HCT116 (cell line): ENCODE measurements around the gene FREM1.

Experiments used
- ATF3 ChIP-seq: IDR thresholded peaks from 2 replicates; pipeline ENCODE4 v1.6.1; 2012
- CTCF ChIP-seq, 3 experiments: fragments of 200-600 bp in 1 of 3; sonication (generic) in 1 of 3; IDR thresholded peaks in 2 of 3; conservative IDR thresholded peaks in 1 of 3; 2 replicates each; pipeline ENCODE4 v1.5.1; 2012 to 2017; ENCODE audit warnings: low read depth in 2 of 3, low read length in 2 of 3, antibody characterized with exemption in 1 of 3, borderline replicate concordance in 1 of 3, control low read depth in 1 of 3, mild to moderate bottlenecking in 1 of 3, mixed read lengths in 1 of 3, mixed run types in 1 of 3, moderate library complexity in 1 of 3; ENCODE audit not compliant: insufficient read depth in 1 of 3
- EZH2 ChIP-seq: fragments of 200-600 bp; sonication (generic); IDR thresholded peaks from 2 replicates; pipeline ENCODE4 v1.6.1; 2017; ENCODE audit warnings: antibody characterized with exemption, mixed run types
- JUND ChIP-seq: IDR thresholded peaks from 2 replicates; pipeline ENCODE4 v1.6.1; 2012
- POLR2A ChIP-seq: IDR thresholded peaks from 2 replicates; pipeline ENCODE4 v1.7.0; 2011; ENCODE audit warnings: borderline replicate concordance; ENCODE audit not compliant: insufficient read depth, insufficient read length; ENCODE audit errors: extremely low read depth

- no peak for TF ChIP-seq POLR2A
- no peak for TF ChIP-seq CTCF (IDR thresholded peaks at IDR 0.05 in 2 of 3, conservative IDR thresholded peaks at IDR 0.05 in 1 of 3; ENCODE audit: borderline replicate concordance in 1 of 3, insufficient read depth in 1 of 3, low read depth in 2 of 3, low read length in 2 of 3)
- TF ChIP-seq ATF3: no peak
- TF ChIP-seq EZH2: no peak
- no peak for TF ChIP-seq JUND
Observed at GRCh38 chr9:14888875-14889274, 21.4 kb downstream of the FREM1 start.
